Stomach (tissue), 4 donors: ENCODE results near the gene PRRT2.
"Not testable (repeated sequence)": the region's sequence is repeated elsewhere in the genome, so short reads cannot be mapped to it uniquely, and the experiment has no call there.

Experiments
- EP300 ChIP-seq: sonication (generic); formaldehyde crosslinking; IDR thresholded peaks from one replicate; pipeline ENCODE4 v1.6.1; 2017; ENCODE audit warnings: antibody characterized with exemption
- POLR2A ChIP-seq, 4 donors: fragments of 450-650 bp; IDR thresholded peaks; one replicate each; pipeline ENCODE4 v1.6.1; 2016; ENCODE audit warnings: antibody characterized with exemption in 4 of 4, control low read depth in 2 of 4, mild to moderate bottlenecking in 1 of 4, moderate library complexity in 1 of 4
- TF ChIP-seq, protein P1 (sequence below), 7 experiments: fragments of 450-650 bp in 4 of 7; fragments of 200-600 bp in 3 of 7; sonication (generic) in 3 of 7; IDR thresholded peaks; one replicate each; pipeline ENCODE4 v1.5.1; 2016 to 2019; ENCODE audit warnings: antibody characterized with exemption in 7 of 7, control low read depth in 2 of 7, mild to moderate bottlenecking in 1 of 7

- TF ChIP-seq POLR2A (IDR thresholded peaks at IDR 0.05); EP300: not testable (repeated sequence)
- TF ChIP-seq, protein P1, sequence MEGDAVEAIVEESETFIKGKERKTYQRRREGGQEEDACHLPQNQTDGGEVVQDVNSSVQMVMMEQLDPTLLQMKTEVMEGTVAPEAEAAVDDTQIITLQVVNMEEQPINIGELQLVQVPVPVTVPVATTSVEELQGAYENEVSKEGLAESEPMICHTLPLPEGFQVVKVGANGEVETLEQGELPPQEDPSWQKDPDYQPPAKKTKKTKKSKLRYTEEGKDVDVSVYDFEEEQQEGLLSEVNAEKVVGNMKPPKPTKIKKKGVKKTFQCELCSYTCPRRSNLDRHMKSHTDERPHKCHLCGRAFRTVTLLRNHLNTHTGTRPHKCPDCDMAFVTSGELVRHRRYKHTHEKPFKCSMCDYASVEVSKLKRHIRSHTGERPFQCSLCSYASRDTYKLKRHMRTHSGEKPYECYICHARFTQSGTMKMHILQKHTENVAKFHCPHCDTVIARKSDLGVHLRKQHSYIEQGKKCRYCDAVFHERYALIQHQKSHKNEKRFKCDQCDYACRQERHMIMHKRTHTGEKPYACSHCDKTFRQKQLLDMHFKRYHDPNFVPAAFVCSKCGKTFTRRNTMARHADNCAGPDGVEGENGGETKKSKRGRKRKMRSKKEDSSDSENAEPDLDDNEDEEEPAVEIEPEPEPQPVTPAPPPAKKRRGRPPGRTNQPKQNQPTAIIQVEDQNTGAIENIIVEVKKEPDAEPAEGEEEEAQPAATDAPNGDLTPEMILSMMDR (IDR thresholded peaks at IDR 0.05), result not testable (repeated sequence)
Measured at GRCh38 chr16:29793153-29793552, 18.8 kb upstream of the PRRT2 start.
